Keratinocyte (primary cell): Measurements from ENCODE around the gene SELENOO. TPM values are rescaled to one million over a fixed set of nuclear protein-coding genes. Genes with fewer than 3 reads are reported as not detected.

Experiments used
- DNase-seq: peaks from one replicate; pipeline ENCODE4 v3.0.0-alpha.2; 2011; ENCODE audit warnings: low read depth, missing footprints, low spot score
- FAIRE-seq: peaks from 2 replicates; lab custom pipeline; 2011; peaks lifted over from hg19 to GRCh38; lab: Jason Lieb, UNC
- H2AFZ ChIP-seq: 2 replicates; pipeline ENCODE4 v1.6.0; 2012; ENCODE audit warnings: low read length, control low read depth, inconsistent platforms; ENCODE audit not compliant: control insufficient read depth
- H3K27ac ChIP-seq: 2 replicates; pipeline ENCODE4 v1.5.1; 2011; ENCODE audit warnings: low read length; ENCODE audit not compliant: control insufficient read depth, insufficient read depth
- H3K27me3 ChIP-seq: 3 replicates; pipeline ENCODE4 v1.6.0; 2011; ENCODE audit warnings: low read length; ENCODE audit not compliant: control insufficient read depth, insufficient read depth; ENCODE audit errors: extremely low read depth
- H3K36me3 ChIP-seq, 2 experiments: 2 replicates in 1 of 2; 3 replicates in 1 of 2; pipeline ENCODE4 v1.5.1; 2011; ENCODE audit warnings: low read length in 2 of 2, mild to moderate bottlenecking in 1 of 2; ENCODE audit not compliant: control insufficient read depth in 2 of 2, insufficient read depth in 2 of 2; ENCODE audit errors: extremely low read depth in 1 of 2
- H3K4me1 ChIP-seq: 3 replicates; pipeline ENCODE4 v1.5.1; 2011; ENCODE audit warnings: low read length; ENCODE audit not compliant: control insufficient read depth, insufficient read depth; ENCODE audit errors: extremely low read depth
- H3K4me2 ChIP-seq: 3 replicates; pipeline ENCODE4 v1.6.0; 2011; ENCODE audit warnings: low read depth, low read length; ENCODE audit not compliant: control insufficient read depth, insufficient read depth; ENCODE audit errors: extremely low read depth
- H3K4me3 ChIP-seq, 3 experiments: fragments of 200-600 bp in 1 of 3; sonication (generic) in 1 of 3; 2 replicates in 2 of 3; 3 replicates in 1 of 3; pipeline ENCODE4 v1.5.1; 2011 to 2016; ENCODE audit warnings: low read length in 3 of 3, mild to moderate bottlenecking in 3 of 3, control low read depth in 2 of 3, inconsistent platforms in 1 of 3, low read depth in 1 of 3, mixed read lengths in 1 of 3, mixed run types in 1 of 3, moderate library complexity in 1 of 3; ENCODE audit not compliant: control insufficient read depth in 2 of 3, insufficient read depth in 2 of 3; ENCODE audit errors: extremely low read depth in 1 of 3
- H3K79me2 ChIP-seq: 2 replicates; pipeline ENCODE4 v1.6.0; 2012; ENCODE audit warnings: low read length; ENCODE audit not compliant: control insufficient read depth, insufficient read depth
- H3K9ac ChIP-seq: 3 replicates; pipeline ENCODE4 v1.6.0; 2011; ENCODE audit warnings: low read length; ENCODE audit not compliant: control insufficient read depth, insufficient read depth; ENCODE audit errors: extremely low read depth
- H3K9me1 ChIP-seq: 3 replicates; pipeline ENCODE4 v1.6.0; 2011; ENCODE audit warnings: low read length; ENCODE audit not compliant: control insufficient read depth, insufficient read depth; ENCODE audit errors: extremely low read depth
- H3K9me3 ChIP-seq: 2 replicates; pipeline ENCODE4 v1.5.1; 2012; ENCODE audit warnings: low read depth, low read length; ENCODE audit not compliant: control insufficient read depth
- H4K20me1 ChIP-seq: 3 replicates; pipeline ENCODE4 v1.6.0; 2011; ENCODE audit warnings: low read length; ENCODE audit not compliant: control insufficient read depth, insufficient read depth; ENCODE audit errors: extremely low read depth
- CTCF ChIP-seq, 3 experiments: IDR thresholded peaks in 1 of 3; conservative IDR thresholded peaks in 1 of 3; optimal IDR thresholded peaks in 1 of 3; 2 replicates in 2 of 3; 3 replicates in 1 of 3; pipeline versions ENCODE3 to v1.5.1; 2011; ENCODE audit warnings: low read length in 3 of 3, mild to moderate bottlenecking in 3 of 3, moderate library complexity in 2 of 3, control low read depth in 1 of 3, inconsistent platforms in 1 of 3; ENCODE audit not compliant: insufficient read depth in 2 of 3; ENCODE audit errors: extremely low read depth in 1 of 3
- EZH2 ChIP-seq: IDR thresholded peaks from one replicate; pipeline ENCODE4 v1.6.1; 2012; ENCODE audit warnings: inconsistent platforms, mild to moderate bottlenecking, low read length, moderate library complexity
- dilution Hi-C: fragments of 300-500 bp; cut with MboI; formaldehyde crosslinking; loops from one replicate; pipeline ENCODE4 v1.7.0; 2020; ENCODE audit warnings: low sequenced_read_pairs; ENCODE audit not compliant: extremely low pct_ligation_motif_present
- polyA plus RNA-seq, 5 experiments: library from polyadenylated mRNA; depleted of rRNA in 3 of 5; stranded (reverse) in 3 of 5; stranded (forward) in 1 of 5; unstranded in 1 of 5; fragments of >200 nt; gene quantifications; 1 replicate in 1 of 5; 2 replicates in 3 of 5; 3 replicates in 1 of 5; pipeline versions ENCODE4 v1.2.1 to v1.2.3, GENCODE V29; 2011 to 2012; ENCODE audit warnings: missing spikeins in 2 of 5, low read depth in 1 of 5, low replicate concordance in 1 of 5

The SELENOO gene
- polyA plus RNA-seq, 1 donor (not counting 4 experiments of a cell fraction or from before 2014, with no cell fraction given) = 14.4 TPM

GRCh38 chr22:50199829-50200460 lies 866 bp upstream of the SELENOO start:
- Histone ChIP-seq H3K27ac (peak overlapping the region; percentile 20), H2AFZ (peak overlapping the region; percentile 63), H3K9me1 (peaks cover 2% of the 10 kb centered on the region), H3K79me2 (peaks cover 15% of the 10 kb centered on the region), H3K9me3 (no peaks in the 10 kb centered on the region), H3K4me1 (peaks cover 11% of the 10 kb centered on the region), H3K27me3 (no peaks in the 10 kb centered on the region), H4K20me1 (no peaks in the 10 kb centered on the region), H3K4me2 (peak overlapping the region; percentile 70), H3K9ac (peak overlapping the region; percentile 66), H3K4me3 (peak overlapping the region; percentile 54 to 64 (median 62)), H3K36me3 (peaks cover 5 to 28% of the 10 kb centered on the region in 2 experiments)
- no peak for FAIRE-seq
- DNase-seq = no peak
- no peak for TF ChIP-seq CTCF (optimal IDR thresholded peaks at IDR 0.05 in 1 of 3, IDR thresholded peaks at IDR 0.05 in 1 of 3, conservative IDR thresholded peaks at IDR 0.05 in 1 of 3; ENCODE audit: extremely low read depth in 1 of 3, insufficient read depth in 2 of 3, low read length in 3 of 3)
- TF ChIP-seq EZH2 = no peak
- dilution Hi-C loops = no loop called here

GRCh38 chr22:50201191-50202129 lies 649 bp downstream of the SELENOO start:
- Histone ChIP-seq H3K4me2 (peak overlapping the region; percentile 85), H3K27me3 (no peaks in the 10 kb centered on the region), H3K9me1 (peaks cover 2% of the 10 kb centered on the region), H3K4me3 (peak overlapping the region; percentile 54 to 87 (median 75)), H3K9ac (peak overlapping the region; percentile 75), H3K36me3 (peaks cover 12 to 28% of the 10 kb centered on the region in 2 experiments), H3K9me3 (no peaks in the 10 kb centered on the region), H3K79me2 (peaks cover 17% of the 10 kb centered on the region), H4K20me1 (no peaks in the 10 kb centered on the region), H3K4me1 (peaks cover 11% of the 10 kb centered on the region), H3K27ac (peak overlapping the region; percentile 40), H2AFZ (no peak overlapping the region)
- DNase-seq (no peak), FAIRE-seq (no peak)
- dilution Hi-C loops = no loop called here
- no peak for TF ChIP-seq CTCF (optimal IDR thresholded peaks at IDR 0.05 in 1 of 3, IDR thresholded peaks at IDR 0.05 in 1 of 3, conservative IDR thresholded peaks at IDR 0.05 in 1 of 3; ENCODE audit: extremely low read depth in 1 of 3, insufficient read depth in 2 of 3, low read length in 3 of 3)
- no peak for TF ChIP-seq EZH2
